MM.1S (cell line): ENCODE data around the gene HOXB3.

ENCODE experiments used
- EZH2 ChIP-seq: fragments of 300-600 bp; sonication (generic); optimal IDR thresholded peaks from 2 replicates; pipeline ENCODE3; 2017; ENCODE audit warnings: low read depth, mild to moderate bottlenecking, antibody characterized with exemption, low read length, mixed read lengths
- EZH2phosphoT487 ChIP-seq: fragments of 300-600 bp; sonication (generic); IDR thresholded peaks from 2 replicates; pipeline ENCODE4 v1.6.1; 2018; ENCODE audit warnings: antibody characterized with exemption, low read length
- TF ChIP-seq, protein P1 (sequence below): fragments of 300-600 bp; sonication (generic); IDR thresholded peaks from 2 replicates; pipeline ENCODE4 v1.5.1; 2016; ENCODE audit warnings: antibody characterized with exemption, low read length, mixed read lengths

DNA sequence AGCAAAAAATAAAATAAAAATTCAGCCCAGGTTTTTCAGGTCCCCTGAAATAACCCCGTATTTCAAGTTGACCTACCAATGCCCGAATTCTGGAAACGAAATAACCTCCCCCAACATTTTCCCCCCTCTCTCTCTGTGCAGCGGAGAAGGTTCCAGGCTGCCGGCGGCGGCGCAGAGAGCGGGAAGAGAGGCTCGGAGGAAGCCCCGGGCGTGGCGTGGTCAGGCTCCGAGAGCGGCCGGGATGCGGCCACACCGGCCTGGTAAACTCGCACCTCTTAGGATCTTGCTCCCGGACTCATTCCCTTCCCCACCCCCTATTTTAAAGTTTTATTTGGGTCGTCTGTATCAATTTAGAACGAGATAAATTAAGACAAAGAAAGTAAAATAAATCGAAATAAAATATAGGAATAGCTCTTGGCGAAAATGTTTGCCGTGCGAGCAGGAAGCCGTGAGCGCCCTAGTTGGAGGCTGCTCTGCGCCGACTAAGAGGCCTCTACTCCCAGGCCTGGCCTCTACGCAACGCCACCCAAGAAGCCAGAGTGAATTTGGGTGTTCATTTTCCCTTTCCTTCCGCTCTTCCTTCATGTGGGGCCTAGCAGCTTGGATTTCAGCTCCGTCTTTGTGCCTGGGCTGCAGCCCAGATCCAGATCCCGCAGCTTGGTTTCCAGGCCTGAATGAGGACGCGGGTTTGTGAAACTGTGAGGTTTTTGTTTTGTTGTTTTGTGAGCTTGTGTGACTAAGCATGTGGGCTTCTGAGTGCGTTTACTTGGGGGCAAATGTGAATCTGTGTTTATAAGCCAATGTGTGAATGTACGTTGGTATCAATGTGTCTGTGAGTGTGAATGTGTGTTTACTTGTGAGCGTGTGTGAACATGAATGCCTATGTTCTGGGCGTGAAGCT lies 16.2 kb upstream of the HOXB3 start:
- TF ChIP-seq, protein P1, sequence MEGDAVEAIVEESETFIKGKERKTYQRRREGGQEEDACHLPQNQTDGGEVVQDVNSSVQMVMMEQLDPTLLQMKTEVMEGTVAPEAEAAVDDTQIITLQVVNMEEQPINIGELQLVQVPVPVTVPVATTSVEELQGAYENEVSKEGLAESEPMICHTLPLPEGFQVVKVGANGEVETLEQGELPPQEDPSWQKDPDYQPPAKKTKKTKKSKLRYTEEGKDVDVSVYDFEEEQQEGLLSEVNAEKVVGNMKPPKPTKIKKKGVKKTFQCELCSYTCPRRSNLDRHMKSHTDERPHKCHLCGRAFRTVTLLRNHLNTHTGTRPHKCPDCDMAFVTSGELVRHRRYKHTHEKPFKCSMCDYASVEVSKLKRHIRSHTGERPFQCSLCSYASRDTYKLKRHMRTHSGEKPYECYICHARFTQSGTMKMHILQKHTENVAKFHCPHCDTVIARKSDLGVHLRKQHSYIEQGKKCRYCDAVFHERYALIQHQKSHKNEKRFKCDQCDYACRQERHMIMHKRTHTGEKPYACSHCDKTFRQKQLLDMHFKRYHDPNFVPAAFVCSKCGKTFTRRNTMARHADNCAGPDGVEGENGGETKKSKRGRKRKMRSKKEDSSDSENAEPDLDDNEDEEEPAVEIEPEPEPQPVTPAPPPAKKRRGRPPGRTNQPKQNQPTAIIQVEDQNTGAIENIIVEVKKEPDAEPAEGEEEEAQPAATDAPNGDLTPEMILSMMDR: no peak
- TF ChIP-seq EZH2phosphoT487: no peak
- TF ChIP-seq EZH2: no peak
